Measurements from ENCODE around the gene NRIP1.

GRCh38 chr21:14964621-14965020, 100.2 kb downstream of the NRIP1 start:
- TF ChIP-seq EZH2 (IDR thresholded peaks at IDR 0.05; ENCODE audit: borderline replicate concordance, low read depth, low read length, poor library complexity, severe bottlenecking) (no peak), CTCF (conservative IDR thresholded peaks at IDR 0.05; ENCODE audit: low read depth, low read length) (no peak)
